Spleen (tissue), 11 donors: ENCODE measurements around the gene SLC5A4. TPM values are rescaled to one million over a fixed set of nuclear protein-coding genes. Genes with fewer than 3 reads are reported as not detected.

Experiments used
- DNase-seq: peaks from one replicate; pipeline ENCODE4 v3.0.0-alpha.2; 2020
- H3K27ac ChIP-seq, 8 donors: fragments of 200-600 bp; sonication (generic) in 7 of 8; 1 replicate in 4 of 8; 2 replicates in 4 of 8; pipeline versions ENCODE4 v1.5.0 to v1.8.0; 2016 to 2021; ENCODE audit warnings: inconsistent platforms in 4 of 8, mild to moderate bottlenecking in 4 of 8, moderate library complexity in 1 of 8
- H3K27me3 ChIP-seq, 7 donors: fragments of 200-600 bp; sonication (generic) in 6 of 7; replicated peaks in 1 of 7; 1 replicate in 4 of 7; 2 replicates in 3 of 7; pipeline versions ENCODE4 v1.5.0 to v1.8.0; 2016 to 2021; ENCODE audit warnings: inconsistent platforms in 3 of 7, mild to moderate bottlenecking in 1 of 7
- H3K36me3 ChIP-seq, 6 donors: fragments of 200-600 bp; sonication (generic) in 5 of 6; 1 replicate in 4 of 6; 2 replicates in 2 of 6; pipeline versions ENCODE4 v1.5.0 to v1.8.0; 2016 to 2021; ENCODE audit warnings: inconsistent platforms in 2 of 6
- H3K4me1 ChIP-seq, 6 donors: fragments of 200-600 bp; sonication (generic) in 5 of 6; 1 replicate in 3 of 6; 2 replicates in 3 of 6; pipeline versions ENCODE4 v1.5.0 to v1.8.0; 2016 to 2021; ENCODE audit warnings: inconsistent platforms in 3 of 6
- H3K4me3 ChIP-seq, 8 donors: fragments of 200-600 bp; sonication (generic) in 7 of 8; 1 replicate in 4 of 8; 2 replicates in 4 of 8; pipeline versions ENCODE4 v1.5.0 to v1.8.0; 2016 to 2021; ENCODE audit warnings: inconsistent platforms in 4 of 8, mild to moderate bottlenecking in 4 of 8, moderate library complexity in 2 of 8
- H3K9me3 ChIP-seq, 8 donors: fragments of 200-600 bp; sonication (generic) in 7 of 8; 1 replicate in 4 of 8; 2 replicates in 4 of 8; pipeline versions ENCODE4 v1.5.0 to v1.8.0; 2016 to 2021; ENCODE audit warnings: inconsistent platforms in 4 of 8
- CTCF ChIP-seq, 11 experiments: fragments of 200-600 bp in 7 of 11; fragments of 450-650 bp in 4 of 11; sonication (generic) in 4 of 11; IDR thresholded peaks in 8 of 11; conservative IDR thresholded peaks in 3 of 11; 1 replicate in 7 of 11; 2 replicates in 4 of 11; pipeline versions ENCODE4 v1.4.0 to v1.8.0; 2016 to 2021; ENCODE audit warnings: antibody characterized with exemption in 11 of 11, inconsistent platforms in 4 of 11, mild to moderate bottlenecking in 1 of 11
- POLR2A ChIP-seq, 3 donors: fragments of 450-650 bp; IDR thresholded peaks; one replicate each; pipeline ENCODE4 v1.5.1; 2017; ENCODE audit warnings: antibody characterized with exemption in 3 of 3, mild to moderate bottlenecking in 1 of 3
- POLR2AphosphoS5 ChIP-seq, 3 donors: sonication (generic); formaldehyde crosslinking; IDR thresholded peaks; one replicate each; pipeline ENCODE4 v1.5.1; 2017; ENCODE audit warnings: antibody characterized with exemption in 3 of 3
- WGBS, 5 donors: extraction: QIAGEN DNeasy Blood & Tissue Kit in 3 of 5; methylation state at CpG; one replicate each; pipeline versions ENCODE4 v1.1.5 to v1.1.7; 2013 to 2018; 5-methylcytosine and 5-hydroxymethylcytosine counted together
- intact Hi-C: fragments of 100-400 bp; cut with DNase I; formaldehyde crosslinking; loops from one replicate; pipeline ENCODE4 v1.15.0; 2023; ENCODE audit warnings: low total_unique reads
- polyA plus RNA-seq, 3 donors: library from polyadenylated mRNA; stranded (reverse); fragments of 200-250 nt; gene quantifications; one replicate each; pipeline ENCODE4 v1.2.1, GENCODE V29; 2013
- total RNA-seq, 7 donors: library from RNA; depleted of rRNA in 3 of 7; stranded (reverse); fragments of >200 nt in 3 of 7; fragmentation: NEBNext Ultra II Directional in 4 of 7; extraction: Animal tissue kit (Norgen Biotek cat#: 25700) in 4 of 7; gene quantifications; one replicate each; pipeline versions ENCODE4 v1.1.0 to v1.2.1, GENCODE V29; 2016 to 2021
- donor health status: healthy with polysubstance abuse.
- donor health status: DM: no; HTN: no; CAD: no; lungs with moderate emphysema.
- donor health status: DM: no; HTN: no; CAD: no.
- donor health status: Bipolar disorder and iron deficiency.
- donor health status: healthy.
- donor health status: DM: no; HTN: no; CAD: no.
- donor health status: DM: yes; HTN: yes; CAD: no.

Gene SLC5A4
- total and polyA plus RNA-seq, 10 donors, result 0.03 to 3.6 (median 0.51) TPM

GRCh38 chr22:32185821-32186220, 69.3 kb downstream of the SLC5A4 start:
- H3K27me3 ChIP-seq, result peaks cover 0 to 18% (median 0%) of the 10 kb centered on the region in 7 donors
- H3K4me1 ChIP-seq, result no peaks in the 10 kb centered on the region
- no peaks in the 10 kb centered on the region for H3K36me3 ChIP-seq
- DNase-seq, result no peak
- WGBS, 5 donors, result 76 to 100% (median 85%) methylated on average over 3 of the region's 3 CpGs
- H3K4me3 ChIP-seq, result no peak overlapping the region
- no peaks in the 10 kb centered on the region for H3K9me3 ChIP-seq
- TF ChIP-seq POLR2AphosphoS5 (IDR thresholded peaks at IDR 0.05), result no peak
- no peak for TF ChIP-seq POLR2A (IDR thresholded peaks at IDR 0.05)
- no peak for TF ChIP-seq CTCF (IDR thresholded peaks at IDR 0.05 in 8 of 11, conservative IDR thresholded peaks at IDR 0.05 in 3 of 11)
- H3K27ac ChIP-seq, result no peak overlapping the region
- intact Hi-C loops, result no loop called here

GRCh38 chr22:32183625-32184024, 71.5 kb downstream of the SLC5A4 start:
- H3K4me3 ChIP-seq, result no peak overlapping the region
- peaks cover 0 to 25% (median 0%) of the 10 kb centered on the region in 7 donors for H3K27me3 ChIP-seq
- no peaks in the 10 kb centered on the region for H3K9me3 ChIP-seq
- H3K36me3 ChIP-seq, result no peaks in the 10 kb centered on the region
- intact Hi-C loops, result no loop called here
- DNase-seq, result no peak
- TF ChIP-seq CTCF (IDR thresholded peaks at IDR 0.05 in 8 of 11, conservative IDR thresholded peaks at IDR 0.05 in 3 of 11), result no peak
- no peak for TF ChIP-seq POLR2A (IDR thresholded peaks at IDR 0.05)
- no peak for TF ChIP-seq POLR2AphosphoS5 (IDR thresholded peaks at IDR 0.05)
- no peaks in the 10 kb centered on the region for H3K4me1 ChIP-seq
- no peak overlapping the region for H3K27ac ChIP-seq
- 68 to 84% (median 77%) methylated on average over 3 of the region's 3 CpGs for WGBS, 5 donors

GRCh38 chr22:32181043-32181442, 74.1 kb downstream of the SLC5A4 start:
- H3K36me3 ChIP-seq, result no peaks in the 10 kb centered on the region

More at GRCh38 chr22:32181043-32181442, 74.1 kb downstream of the SLC5A4 start:
- Histone ChIP-seq H3K4me1 (peaks cover 0 to 4% (median 2%) of the 10 kb centered on the region in 6 donors), H3K4me3 (no peak overlapping the region), H3K9me3 (peaks cover 0 to 4% (median 0%) of the 10 kb centered on the region in 8 donors), H3K27ac (no peak overlapping the region), H3K27me3 (peaks cover 0 to 47% (median 18%) of the 10 kb centered on the region in 7 donors)
- TF ChIP-seq POLR2A (IDR thresholded peaks at IDR 0.05), result no peak
- TF ChIP-seq POLR2AphosphoS5 (IDR thresholded peaks at IDR 0.05), result no peak
- TF ChIP-seq CTCF (IDR thresholded peaks at IDR 0.05 in 8 of 11, conservative IDR thresholded peaks at IDR 0.05 in 3 of 11), result no peak
- no peak for DNase-seq
- 71 to 85% (median 82%) methylated on average over 6 of the region's 6 CpGs for WGBS, 5 donors
- intact Hi-C loops, result no loop called here
